ENCODE data around the gene EMCN. TPM values are rescaled to one million over a fixed set of nuclear protein-coding genes. Genes with fewer than 3 reads are reported as not detected.
A peak's percentile ranks its signal among the peaks of the same experiment; 100 is the strongest.
"Not testable (repeated sequence)": the region's sequence is repeated elsewhere in the genome, so short reads cannot be mapped to it uniquely, and the experiment has no call there.

The EMCN gene
- total RNA-seq, 1 donor from 2014 or later = not detected

DNA sequence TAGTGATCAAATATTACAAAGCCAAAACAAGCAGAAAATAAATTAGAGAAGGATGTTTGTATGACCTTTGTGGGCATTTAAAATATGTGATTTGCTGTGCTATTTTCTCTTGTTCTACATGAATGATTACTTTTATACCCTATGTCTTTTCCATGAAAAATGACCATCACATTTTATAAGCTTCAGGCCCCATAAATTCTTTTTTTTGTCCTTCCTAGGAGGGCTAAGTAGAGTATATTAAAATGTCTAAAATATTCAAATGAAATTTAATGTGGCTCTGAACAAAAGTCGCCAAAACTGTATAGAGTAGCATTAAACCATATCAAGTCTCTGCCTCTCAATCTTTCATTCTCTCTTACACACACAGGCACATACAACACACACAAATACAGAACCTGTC lies 15.9 kb upstream of the EMCN start:
- H2AFZ ChIP-seq (ENCODE audit: low read depth, low read length) = no peak overlapping the region
- no peaks in the 10 kb centered on the region for H3K9me3 ChIP-seq (ENCODE audit: insufficient read depth, low read depth, low read length)
- H3K27ac ChIP-seq (ENCODE audit: low read depth, low read length) = no peak overlapping the region
- H3K4me2 ChIP-seq (ENCODE audit: low read length) = no peak overlapping the region
- no peaks in the 10 kb centered on the region for H3K36me3 Mint-ChIP-seq (ENCODE audit: low read depth, unreplicated experiment)
- H3K9ac ChIP-seq (ENCODE audit: low read length) = no peak overlapping the region
- no peak overlapping the region for H3K4me3 Mint-ChIP-seq (ENCODE audit: unreplicated experiment)
- H3K4me1 Mint-ChIP-seq (ENCODE audit: low read depth, unreplicated experiment) = no peaks in the 10 kb centered on the region
- H3K27ac Mint-ChIP-seq (ENCODE audit: unreplicated experiment) = no peak overlapping the region
- no peaks in the 10 kb centered on the region for H4K20me1 ChIP-seq (ENCODE audit: insufficient read depth, low read length)
- H3K9me3 Mint-ChIP-seq (ENCODE audit: unreplicated experiment) = peaks cover 16% of the 10 kb centered on the region
- H3K36me3 ChIP-seq (ENCODE audit: insufficient read depth, low read length) = no peaks in the 10 kb centered on the region
- no peak overlapping the region for H3K4me3 ChIP-seq (ENCODE audit: insufficient read depth, low read depth, low read length)
- H3K27me3 Mint-ChIP-seq (ENCODE audit: low read depth, unreplicated experiment) = peaks cover 2% of the 10 kb centered on the region
- FAIRE-seq = peak; percentile 13
- no peaks in the 10 kb centered on the region for H3K79me2 ChIP-seq (ENCODE audit: insufficient read depth, low read length)
- no peak for DNase-seq (ENCODE audit: low read depth)
- TF ChIP-seq, protein P1, sequence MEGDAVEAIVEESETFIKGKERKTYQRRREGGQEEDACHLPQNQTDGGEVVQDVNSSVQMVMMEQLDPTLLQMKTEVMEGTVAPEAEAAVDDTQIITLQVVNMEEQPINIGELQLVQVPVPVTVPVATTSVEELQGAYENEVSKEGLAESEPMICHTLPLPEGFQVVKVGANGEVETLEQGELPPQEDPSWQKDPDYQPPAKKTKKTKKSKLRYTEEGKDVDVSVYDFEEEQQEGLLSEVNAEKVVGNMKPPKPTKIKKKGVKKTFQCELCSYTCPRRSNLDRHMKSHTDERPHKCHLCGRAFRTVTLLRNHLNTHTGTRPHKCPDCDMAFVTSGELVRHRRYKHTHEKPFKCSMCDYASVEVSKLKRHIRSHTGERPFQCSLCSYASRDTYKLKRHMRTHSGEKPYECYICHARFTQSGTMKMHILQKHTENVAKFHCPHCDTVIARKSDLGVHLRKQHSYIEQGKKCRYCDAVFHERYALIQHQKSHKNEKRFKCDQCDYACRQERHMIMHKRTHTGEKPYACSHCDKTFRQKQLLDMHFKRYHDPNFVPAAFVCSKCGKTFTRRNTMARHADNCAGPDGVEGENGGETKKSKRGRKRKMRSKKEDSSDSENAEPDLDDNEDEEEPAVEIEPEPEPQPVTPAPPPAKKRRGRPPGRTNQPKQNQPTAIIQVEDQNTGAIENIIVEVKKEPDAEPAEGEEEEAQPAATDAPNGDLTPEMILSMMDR (IDR thresholded peaks at IDR 0.05; ENCODE audit: insufficient read depth, low read depth, low read length) = no peak
- no peak for TF ChIP-seq EZH2 (IDR thresholded peaks at IDR 0.05; ENCODE audit: insufficient read depth, low read length)
- H3K4me1 ChIP-seq (ENCODE audit: insufficient read depth, low read length) = no peaks in the 10 kb centered on the region
- no peaks in the 10 kb centered on the region for H3K27me3 ChIP-seq (ENCODE audit: insufficient read depth, low read length)

DNA sequence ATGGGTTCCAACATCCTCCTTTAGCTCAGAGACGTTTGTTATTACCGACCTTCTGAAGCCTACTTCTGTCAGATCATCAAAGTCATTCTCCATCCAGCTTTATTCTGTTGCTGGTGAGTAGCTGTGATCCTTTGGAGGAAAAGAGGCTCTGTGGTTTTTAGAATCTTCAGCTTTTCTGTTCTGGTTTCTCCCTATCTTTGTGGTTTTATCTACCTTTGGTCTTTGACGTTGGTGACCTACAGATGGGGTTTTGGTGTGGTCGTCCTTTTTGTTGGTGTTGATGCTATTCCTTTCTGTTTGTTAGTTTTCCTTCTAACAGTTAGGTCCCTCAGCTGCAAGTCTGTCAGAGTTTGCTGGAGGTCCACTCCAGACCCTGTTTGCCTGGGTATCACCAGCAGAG lies 12.3 kb upstream of the EMCN start:
- not testable (repeated sequence) for H3K9me3 ChIP-seq (ENCODE audit: insufficient read depth, low read depth, low read length); H4K20me1 ChIP-seq (ENCODE audit: insufficient read depth, low read length); FAIRE-seq; H3K4me3 Mint-ChIP-seq (ENCODE audit: unreplicated experiment); H3K27ac ChIP-seq (ENCODE audit: low read depth, low read length); H3K27ac Mint-ChIP-seq (ENCODE audit: unreplicated experiment); H3K4me1 Mint-ChIP-seq (ENCODE audit: low read depth, unreplicated experiment); H3K36me3 Mint-ChIP-seq (ENCODE audit: low read depth, unreplicated experiment); H3K27me3 Mint-ChIP-seq (ENCODE audit: low read depth, unreplicated experiment); H3K27me3 ChIP-seq (ENCODE audit: insufficient read depth, low read length); H3K79me2 ChIP-seq (ENCODE audit: insufficient read depth, low read length); H3K9ac ChIP-seq (ENCODE audit: low read length); DNase-seq (ENCODE audit: low read depth); H3K4me1 ChIP-seq (ENCODE audit: insufficient read depth, low read length); H2AFZ ChIP-seq (ENCODE audit: low read depth, low read length); H3K36me3 ChIP-seq (ENCODE audit: insufficient read depth, low read length); H3K4me3 ChIP-seq (ENCODE audit: insufficient read depth, low read depth, low read length); H3K4me2 ChIP-seq (ENCODE audit: low read length)
- H3K9me3 Mint-ChIP-seq (ENCODE audit: unreplicated experiment) = peaks cover 12% of the 10 kb centered on the region

GRCh38 chr4:100525686-100526085 lies 7.9 kb upstream of the EMCN start:
- no peaks in the 10 kb centered on the region for H4K20me1 ChIP-seq (ENCODE audit: insufficient read depth, low read length)
- no peak overlapping the region for H2AFZ ChIP-seq (ENCODE audit: low read depth, low read length)
- H3K79me2 ChIP-seq (ENCODE audit: insufficient read depth, low read length) = no peaks in the 10 kb centered on the region
- no peak overlapping the region for H3K4me3 ChIP-seq (ENCODE audit: insufficient read depth, low read depth, low read length)
- FAIRE-seq (no peak), DNase-seq (ENCODE audit: low read depth) (no peak)
- H3K9me3 ChIP-seq (ENCODE audit: insufficient read depth, low read depth, low read length) = no peaks in the 10 kb centered on the region
- H3K9ac ChIP-seq (ENCODE audit: low read length) = no peak overlapping the region
- H3K27ac ChIP-seq (ENCODE audit: low read depth, low read length) = no peak overlapping the region
- no peak for TF ChIP-seq EZH2 (IDR thresholded peaks at IDR 0.05; ENCODE audit: insufficient read depth, low read length)
- TF ChIP-seq, protein P1 (IDR thresholded peaks at IDR 0.05; ENCODE audit: insufficient read depth, low read depth, low read length) = no peak
- no peaks in the 10 kb centered on the region for H3K27me3 Mint-ChIP-seq (ENCODE audit: low read depth, unreplicated experiment)
- no peak overlapping the region for H3K4me2 ChIP-seq (ENCODE audit: low read length)
- no peaks in the 10 kb centered on the region for H3K27me3 ChIP-seq (ENCODE audit: insufficient read depth, low read length)
- H3K36me3 Mint-ChIP-seq (ENCODE audit: low read depth, unreplicated experiment) = no peaks in the 10 kb centered on the region
- no peak overlapping the region for H3K27ac Mint-ChIP-seq (ENCODE audit: unreplicated experiment)
- no peaks in the 10 kb centered on the region for H3K4me1 Mint-ChIP-seq (ENCODE audit: low read depth, unreplicated experiment)
- H3K4me1 ChIP-seq (ENCODE audit: insufficient read depth, low read length) = no peaks in the 10 kb centered on the region
- no peaks in the 10 kb centered on the region for H3K36me3 ChIP-seq (ENCODE audit: insufficient read depth, low read length)
- peaks cover 12% of the 10 kb centered on the region for H3K9me3 Mint-ChIP-seq (ENCODE audit: unreplicated experiment)
- no peak overlapping the region for H3K4me3 Mint-ChIP-seq (ENCODE audit: unreplicated experiment)
